ENCODE data around the gene CPT1C.

The CPT1C gene

DNA sequence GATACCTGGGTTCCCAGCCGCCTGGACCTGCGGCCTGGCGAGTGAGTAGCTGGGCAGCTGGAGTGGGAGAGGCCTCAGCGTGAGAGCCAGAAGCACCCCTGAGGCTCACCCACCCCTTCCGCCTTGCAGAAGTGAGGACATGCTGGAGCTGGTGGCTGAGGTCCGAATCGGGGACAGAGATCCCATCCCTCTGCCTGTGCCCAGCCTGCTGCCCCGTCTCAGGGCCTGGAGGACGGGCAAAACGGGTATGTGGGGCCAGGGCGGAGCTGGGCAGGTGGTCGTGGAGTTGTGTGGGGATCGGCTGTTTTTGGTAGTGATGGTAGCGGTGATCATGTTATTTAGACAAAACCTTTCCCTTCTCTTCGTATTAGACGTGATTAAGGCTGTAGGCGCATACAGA is 44.3 kb upstream of the CPT1C start:
- H3K4me3 ChIP-seq (ENCODE audit: low read depth, low read length): no peak overlapping the region
- no peak for DNase-seq (ENCODE audit: low read depth)
- TF ChIP-seq, protein P1, sequence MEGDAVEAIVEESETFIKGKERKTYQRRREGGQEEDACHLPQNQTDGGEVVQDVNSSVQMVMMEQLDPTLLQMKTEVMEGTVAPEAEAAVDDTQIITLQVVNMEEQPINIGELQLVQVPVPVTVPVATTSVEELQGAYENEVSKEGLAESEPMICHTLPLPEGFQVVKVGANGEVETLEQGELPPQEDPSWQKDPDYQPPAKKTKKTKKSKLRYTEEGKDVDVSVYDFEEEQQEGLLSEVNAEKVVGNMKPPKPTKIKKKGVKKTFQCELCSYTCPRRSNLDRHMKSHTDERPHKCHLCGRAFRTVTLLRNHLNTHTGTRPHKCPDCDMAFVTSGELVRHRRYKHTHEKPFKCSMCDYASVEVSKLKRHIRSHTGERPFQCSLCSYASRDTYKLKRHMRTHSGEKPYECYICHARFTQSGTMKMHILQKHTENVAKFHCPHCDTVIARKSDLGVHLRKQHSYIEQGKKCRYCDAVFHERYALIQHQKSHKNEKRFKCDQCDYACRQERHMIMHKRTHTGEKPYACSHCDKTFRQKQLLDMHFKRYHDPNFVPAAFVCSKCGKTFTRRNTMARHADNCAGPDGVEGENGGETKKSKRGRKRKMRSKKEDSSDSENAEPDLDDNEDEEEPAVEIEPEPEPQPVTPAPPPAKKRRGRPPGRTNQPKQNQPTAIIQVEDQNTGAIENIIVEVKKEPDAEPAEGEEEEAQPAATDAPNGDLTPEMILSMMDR (IDR thresholded peaks at IDR 0.05; ENCODE audit: insufficient read depth, low read depth, low read length, missing control alignments): no peak

DNA sequence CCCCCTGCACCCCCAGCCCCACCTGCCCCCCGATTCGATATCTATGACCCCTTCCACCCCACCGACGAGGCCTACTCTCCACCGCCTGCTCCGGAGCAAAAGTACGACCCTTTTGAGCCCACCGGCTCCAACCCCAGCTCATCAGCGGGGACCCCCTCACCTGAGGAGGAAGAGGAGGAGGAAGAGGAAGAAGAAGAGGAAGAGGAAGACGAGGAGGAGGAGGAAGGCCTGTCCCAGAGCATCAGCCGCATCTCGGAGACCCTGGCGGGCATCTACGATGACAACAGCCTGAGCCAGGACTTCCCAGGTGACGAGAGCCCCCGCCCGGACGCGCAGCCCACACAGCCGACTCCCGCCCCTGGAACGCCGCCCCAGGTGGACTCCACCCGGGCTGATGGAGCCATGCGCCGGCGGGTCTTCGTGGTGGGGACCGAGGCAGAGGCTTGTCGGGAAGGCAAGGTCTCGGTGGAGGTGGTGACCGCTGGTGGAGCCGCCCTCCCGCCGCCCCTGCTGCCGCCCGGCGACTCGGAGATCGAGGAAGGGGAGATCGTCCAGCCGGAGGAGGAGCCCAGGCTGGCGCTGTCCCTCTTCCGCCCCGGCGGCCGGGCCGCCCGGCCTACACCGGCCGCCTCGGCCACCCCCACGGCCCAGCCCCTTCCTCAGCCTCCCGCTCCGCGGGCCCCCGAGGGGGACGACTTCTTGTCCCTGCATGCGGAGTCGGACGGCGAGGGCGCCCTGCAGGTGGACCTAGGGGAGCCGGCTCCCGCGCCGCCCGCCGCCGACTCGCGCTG is 39.7 kb upstream of the CPT1C start:
- H3K4me3 ChIP-seq (ENCODE audit: low read depth, low read length): no peak overlapping the region
- no peak for DNase-seq (ENCODE audit: low read depth)
- TF ChIP-seq, protein P1 (IDR thresholded peaks at IDR 0.05; ENCODE audit: insufficient read depth, low read depth, low read length, missing control alignments): no peak

DNA sequence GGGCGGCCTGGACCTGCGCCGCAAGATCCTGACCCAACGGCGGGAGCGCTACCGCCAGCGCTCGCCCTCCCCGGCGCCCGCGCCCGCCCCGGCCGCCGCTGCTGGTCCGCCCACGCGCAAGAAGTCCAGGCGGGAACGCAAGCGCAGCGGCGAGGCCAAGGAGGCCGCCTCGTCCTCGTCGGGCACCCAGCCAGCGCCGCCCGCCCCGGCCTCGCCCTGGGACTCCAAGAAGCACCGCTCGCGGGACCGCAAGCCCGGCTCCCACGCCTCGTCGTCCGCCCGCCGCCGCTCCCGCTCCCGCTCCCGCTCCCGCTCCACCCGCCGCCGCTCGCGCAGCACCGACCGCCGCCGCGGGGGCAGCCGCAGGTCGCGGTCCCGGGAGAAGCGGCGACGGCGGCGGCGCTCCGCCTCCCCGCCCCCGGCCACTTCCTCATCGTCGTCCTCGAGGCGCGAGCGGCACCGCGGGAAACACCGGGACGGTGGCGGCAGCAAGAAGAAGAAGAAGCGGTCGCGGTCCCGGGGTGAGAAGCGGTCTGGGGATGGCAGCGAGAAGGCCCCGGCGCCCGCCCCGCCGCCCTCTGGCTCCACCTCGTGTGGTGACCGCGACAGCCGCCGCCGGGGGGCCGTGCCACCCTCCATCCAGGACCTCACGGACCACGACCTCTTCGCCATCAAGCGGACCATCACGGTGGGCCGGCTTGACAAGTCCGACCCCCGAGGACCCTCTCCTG is 38.9 kb upstream of the CPT1C start:
- no peak overlapping the region for H3K4me3 ChIP-seq (ENCODE audit: low read depth, low read length)
- no peak for DNase-seq (ENCODE audit: low read depth)
- TF ChIP-seq, protein P1 (IDR thresholded peaks at IDR 0.05; ENCODE audit: insufficient read depth, low read depth, low read length, missing control alignments): no peak

- DNase-seq (ENCODE audit: low read depth): no peak
- H3K4me3 ChIP-seq (ENCODE audit: low read depth, low read length): no peak overlapping the region
- TF ChIP-seq, protein P1 (IDR thresholded peaks at IDR 0.05; ENCODE audit: insufficient read depth, low read depth, low read length, missing control alignments): no peak
Measured at GRCh38 chr19:49652551-49653465, 38.1 kb upstream of the CPT1C start.

- DNase-seq (ENCODE audit: low read depth): no peak
- H3K4me3 ChIP-seq (ENCODE audit: low read depth, low read length): no peak overlapping the region
- TF ChIP-seq, protein P1 (IDR thresholded peaks at IDR 0.05; ENCODE audit: insufficient read depth, low read depth, low read length, missing control alignments): no peak
Measured at GRCh38 chr19:49653466-49653806, 37.5 kb upstream of the CPT1C start.

DNA sequence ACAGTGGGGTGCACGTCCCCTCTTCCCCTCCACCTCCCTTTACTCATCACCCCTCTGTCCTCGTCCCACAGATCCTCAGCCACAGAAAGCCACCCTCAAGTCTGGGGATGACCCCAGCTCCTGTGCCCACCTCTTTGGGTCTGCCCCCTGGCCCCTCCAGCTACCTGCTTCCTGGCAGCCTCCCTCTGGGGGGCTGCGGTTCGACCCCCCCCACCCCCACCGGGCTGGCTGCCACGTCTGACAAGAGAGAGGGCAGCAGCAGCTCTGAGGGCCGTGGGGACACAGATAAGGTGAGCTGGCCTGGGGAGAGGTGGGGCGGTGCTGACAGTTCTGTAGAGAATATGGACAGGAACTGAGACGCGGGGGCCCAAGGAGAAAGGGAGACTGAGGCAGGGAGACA is 36.3 kb upstream of the CPT1C start:
- DNase-seq (ENCODE audit: low read depth): no peak
- H3K4me3 ChIP-seq (ENCODE audit: low read depth, low read length): no peak overlapping the region
- TF ChIP-seq, protein P1 (IDR thresholded peaks at IDR 0.05; ENCODE audit: insufficient read depth, low read depth, low read length, missing control alignments): no peak
